CD14-positive monocyte (primary cell): ENCODE results near the gene HCST. TPM values are rescaled to one million over a fixed set of nuclear protein-coding genes. Genes with fewer than 3 reads are reported as not detected.

Experiments
- DNase-seq, 3 donors: peaks; one replicate each; pipeline ENCODE4 v3.0.0-alpha.2; 2011 to 2022
- H2AFZ ChIP-seq: 2 replicates; pipeline ENCODE4 v1.6.0; 2012; ENCODE audit warnings: mild to moderate bottlenecking, low read depth, low read length, inconsistent platforms; ENCODE audit not compliant: insufficient read depth, poor library complexity, severe bottlenecking
- H3K27ac ChIP-seq, 2 donors: 1 replicate in 1 of 2; 2 replicates in 1 of 2; pipeline ENCODE4 v1.5.1; 2012 to 2013; ENCODE audit warnings: low read length in 2 of 2, control low read depth in 1 of 2, inconsistent platforms in 1 of 2, low read depth in 1 of 2, mild to moderate bottlenecking in 1 of 2
- H3K27me3 ChIP-seq, 2 donors: one replicate each; pipeline versions ENCODE4 v1.6.0 to v1.6.1; 2011 to 2013; ENCODE audit warnings: low read length in 2 of 2; ENCODE audit not compliant: control insufficient read depth in 2 of 2, insufficient read depth in 2 of 2
- H3K36me3 ChIP-seq, 2 donors: replicated peaks in 1 of 2; 1 replicate in 1 of 2; 2 replicates in 1 of 2; pipeline versions ENCODE4 v1.5.1 to v1.6.1; 2012 to 2013; ENCODE audit warnings: low read length in 2 of 2, control low read depth in 1 of 2, inconsistent platforms in 1 of 2, mild to moderate bottlenecking in 1 of 2; ENCODE audit not compliant: insufficient read depth in 2 of 2, control insufficient read depth in 1 of 2
- H3K4me1 ChIP-seq, 2 donors: 1 replicate in 1 of 2; 2 replicates in 1 of 2; pipeline versions ENCODE4 v1.5.1 to v1.6.1; 2012 to 2013; ENCODE audit warnings: low read length in 2 of 2, control low read depth in 1 of 2, inconsistent platforms in 1 of 2, mild to moderate bottlenecking in 1 of 2, moderate library complexity in 1 of 2; ENCODE audit not compliant: insufficient read depth in 2 of 2, control insufficient read depth in 1 of 2
- H3K4me2 ChIP-seq: replicated peaks from 2 replicates; pipeline ENCODE3; 2012; ENCODE audit warnings: low read length, moderate library complexity, mild to moderate bottlenecking; ENCODE audit not compliant: poor library complexity, severe bottlenecking; ENCODE audit errors: extremely low read depth
- H3K4me3 ChIP-seq, 3 experiments: fragments of 200-600 bp in 1 of 3; sonication (generic) in 1 of 3; replicated peaks in 1 of 3; 1 replicate in 2 of 3; 2 replicates in 1 of 3; pipeline ENCODE4 v1.5.1; 2011 to 2013; ENCODE audit warnings: low read length in 3 of 3, mild to moderate bottlenecking in 3 of 3, control low read depth in 2 of 3, low read depth in 2 of 3, inconsistent platforms in 1 of 3, moderate library complexity in 1 of 3
- H3K79me2 ChIP-seq: 2 replicates; pipeline ENCODE4 v1.6.0; 2012; ENCODE audit warnings: mild to moderate bottlenecking, control low read depth, inconsistent platforms, low read length, moderate library complexity; ENCODE audit not compliant: insufficient read depth
- H3K9ac ChIP-seq: 2 replicates; pipeline ENCODE4 v1.6.0; 2017; ENCODE audit warnings: low read length, mild to moderate bottlenecking; ENCODE audit not compliant: insufficient read depth, poor library complexity, severe bottlenecking
- H3K9me3 ChIP-seq, 2 donors: replicated peaks in 1 of 2; 1 replicate in 1 of 2; 2 replicates in 1 of 2; pipeline versions ENCODE4 v1.5.1 to v1.6.1; 2012 to 2013; ENCODE audit warnings: low read length in 2 of 2, control low read depth in 1 of 2; ENCODE audit not compliant: control insufficient read depth in 1 of 2, insufficient read depth in 1 of 2
- H4K20me1 ChIP-seq: 2 replicates; pipeline ENCODE4 v1.6.0; 2012; ENCODE audit warnings: mild to moderate bottlenecking, low read length, control low read depth, moderate library complexity; ENCODE audit not compliant: insufficient read depth
- H3K27ac Mint-ChIP-seq, 7 donors: one replicate each; pipeline ENCODE4 v1.8.0; 2020; ENCODE audit warnings: mild to moderate bottlenecking in 7 of 7, mixed read lengths in 7 of 7, moderate library complexity in 6 of 7, inconsistent platforms in 2 of 7
- H3K27me3 Mint-ChIP-seq, 3 donors: one replicate each; pipeline ENCODE4 v1.8.0; 2021 to 2022; ENCODE audit warnings: low read depth in 3 of 3, mild to moderate bottlenecking in 3 of 3, mixed read lengths in 3 of 3, moderate library complexity in 3 of 3, inconsistent platforms in 1 of 3
- H3K36me3 Mint-ChIP-seq, 2 donors: one replicate each; pipeline ENCODE4 v1.8.0; 2020; ENCODE audit warnings: mixed read lengths in 2 of 2, inconsistent platforms in 1 of 2, mild to moderate bottlenecking in 1 of 2
- H3K4me1 Mint-ChIP-seq: one replicate; pipeline ENCODE4 v1.8.0; 2020; ENCODE audit warnings: mild to moderate bottlenecking, mixed read lengths
- H3K4me3 Mint-ChIP-seq, 2 donors: one replicate each; pipeline ENCODE4 v1.8.0; 2020; ENCODE audit warnings: mild to moderate bottlenecking in 2 of 2, mixed read lengths in 2 of 2, moderate library complexity in 1 of 2
- H3K9me3 Mint-ChIP-seq, 7 donors: one replicate each; pipeline ENCODE4 v1.8.0; 2020 to 2022; ENCODE audit warnings: mixed read lengths in 7 of 7, mild to moderate bottlenecking in 6 of 7, moderate library complexity in 6 of 7, inconsistent platforms in 2 of 7
- CTCF ChIP-seq: fragments of 200-600 bp; IDR thresholded peaks from one replicate; pipeline ENCODE4 v1.8.0; 2022; ENCODE audit warnings: antibody characterized with exemption, mild to moderate bottlenecking
- WGBS: methylation state at CpG from one replicate; pipeline ENCODE4 v1.1.5; 2013; ENCODE audit warnings: missing lambda C conversion rate; ENCODE audit not compliant: insufficient coverage; 5-methylcytosine and 5-hydroxymethylcytosine counted together
- intact Hi-C, 2 donors: fragments of 100-400 bp; cut with micrococcal nuclease; formaldehyde crosslinking; loops; one replicate each; pipeline versions ENCODE4 v1.15.0 to v1.15.1; 2023
- polyA plus RNA-seq, 3 donors: library from polyadenylated mRNA; depleted of rRNA in 1 of 3; unstranded in 2 of 3; stranded (reverse) in 1 of 3; fragments of 300-500 nt in 2 of 3; fragments of >200 nt in 1 of 3; fragmentation: Illumina TruSeq in 2 of 3; gene quantifications; 1 replicate in 2 of 3; 2 replicates in 1 of 3; pipeline ENCODE4 v1.2.3, GENCODE V29; 2012 to 2021

Gene HCST
- polyA plus RNA-seq, 3 donors = 264 to 829 (median 594) TPM

GRCh38 chr19:35935911-35936737 lies 33.8 kb downstream of the HCST start, which contains the start of gene LRFN3:
Gene LRFN3 (plus strand): TSS chr19:35936374. CDS start chr19:35939426, 3,052 bp downstream.
- no peak for DNase-seq
- peaks cover 13 to 37% of the 10 kb centered on the region in 2 donors for H3K27me3 ChIP-seq
- no peak within 1 kb of the TSS for H3K4me2 ChIP-seq
- intact Hi-C loops = no loop called here
- Mint-ChIP-seq H3K4me1 (peaks cover 11% of the 10 kb centered on the region), H3K27ac (no peak within 1 kb of the TSS), H3K4me3 (peak within 1 kb of the TSS; percentile 37 to 84), H3K9me3 (no peaks in the 10 kb centered on the region), H3K27me3 (peaks cover 37 to 46% (median 44%) of the 10 kb centered on the region in 3 donors), H3K36me3 (peaks cover 0 to 2% of the 10 kb centered on the region in 2 donors)
- H3K27ac ChIP-seq = no peak within 1 kb of the TSS
- no peaks in the 10 kb centered on the region for H3K36me3 ChIP-seq
- TF ChIP-seq CTCF = no peak
- no peaks in the 10 kb centered on the region for H3K9me3 ChIP-seq
- H4K20me1 ChIP-seq = no peaks in the 10 kb centered on the region
- H3K4me3 ChIP-seq = no peak within 1 kb of the TSS
- H3K79me2 ChIP-seq = peaks cover under 1% of the 10 kb centered on the region
- no peak within 1 kb of the TSS for H2AFZ ChIP-seq
- WGBS = 2% methylated on average over 45 of the region's 68 CpGs
- H3K4me1 ChIP-seq = peaks cover 1 to 6% of the 10 kb centered on the region in 2 donors
- H3K9ac ChIP-seq = no peak within 1 kb of the TSS

GRCh38 chr19:35936738-35937268 lies 34.5 kb downstream of the HCST start:
- peaks cover 37 to 46% (median 44%) of the 10 kb centered on the region in 3 donors for H3K27me3 Mint-ChIP-seq
- peaks cover 8% of the 10 kb centered on the region for H3K4me1 Mint-ChIP-seq
- no peak for TF ChIP-seq CTCF
- Histone ChIP-seq H3K79me2 (no peaks in the 10 kb centered on the region), H3K4me2 (no peak overlapping the region), H4K20me1 (no peaks in the 10 kb centered on the region), H3K9me3 (no peaks in the 10 kb centered on the region), H3K4me3 (no peak overlapping the region), H3K4me1 (peaks cover 0 to 4% of the 10 kb centered on the region in 2 donors), H3K27ac (no peak overlapping the region), H2AFZ (no peak overlapping the region), H3K36me3 (no peaks in the 10 kb centered on the region), H3K9ac (no peak overlapping the region), H3K27me3 (peaks cover 13 to 37% of the 10 kb centered on the region in 2 donors)
- peaks cover 0 to 2% of the 10 kb centered on the region in 2 donors for H3K36me3 Mint-ChIP-seq
- no peak overlapping the region for H3K27ac Mint-ChIP-seq
- intact Hi-C loops = no loop called here
- 37% methylated on average over 11 of the region's 11 CpGs for WGBS
- H3K9me3 Mint-ChIP-seq = no peaks in the 10 kb centered on the region
- H3K4me3 Mint-ChIP-seq = peak overlapping the region in 1 of 2 donors; percentile 72
- DNase-seq = no peak
